Measurements from ENCODE around the gene UBXN11.

DNA sequence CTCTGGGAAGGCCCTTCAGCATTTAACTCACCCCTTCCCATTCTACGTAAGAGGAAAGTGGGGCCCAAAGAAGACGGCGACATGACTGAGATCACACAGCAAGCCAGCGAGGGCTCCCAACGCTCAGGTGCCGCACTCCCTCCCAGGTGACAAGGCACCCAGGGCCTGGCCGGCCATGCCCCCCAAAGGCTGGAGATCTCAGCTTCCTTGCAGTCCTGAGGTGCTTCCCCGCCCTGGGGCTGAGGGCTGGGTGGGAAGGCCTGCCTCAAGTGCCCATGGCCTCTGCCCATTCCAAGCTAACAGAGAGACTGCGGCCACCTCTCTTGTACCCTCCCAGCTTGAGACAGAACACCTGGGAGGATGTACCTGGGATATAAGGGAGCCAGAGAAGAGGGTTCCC, 48.5 kb upstream of the UBXN11 start:
- no peak for TF ChIP-seq SUZ12 (IDR thresholded peaks at IDR 0.05; ENCODE audit: extremely low read depth, insufficient read depth, insufficient read length)
- TF ChIP-seq YY1 (IDR thresholded peaks at IDR 0.05; ENCODE audit: insufficient read depth, insufficient read length), result no peak
